Measurements from ENCODE around the gene DDX10.

- TF ChIP-seq CTCF (IDR thresholded peaks at IDR 0.05; ENCODE audit: low read depth, low read length, poor library complexity, severe bottlenecking): no peak
- no peak for TF ChIP-seq EZH2phosphoT487 (IDR thresholded peaks at IDR 0.05; ENCODE audit: borderline replicate concordance, low read length)
Observed at GRCh38 chr11:108847298-108847990, 182.6 kb downstream of the DDX10 start.

Measured in DOHH2 (cell line).